K562 (cell line): ENCODE data around the gene CHM.

Source experiments
- HNRNPL ChIP-seq: fragments of 200-400 bp; formaldehyde crosslinking; IDR thresholded peaks from 2 replicates; pipeline ENCODE4 v1.6.1; 2017; ENCODE audit warnings: low read depth, mild to moderate bottlenecking, low read length
- TF ChIP-seq, protein P1 (sequence below): fragments of 250-450 bp; sonication (Bioruptor Pico); IDR thresholded peaks from 2 replicates; pipeline ENCODE4 v1.5.0; 2022; ENCODE audit warnings: mild to moderate bottlenecking

DNA sequence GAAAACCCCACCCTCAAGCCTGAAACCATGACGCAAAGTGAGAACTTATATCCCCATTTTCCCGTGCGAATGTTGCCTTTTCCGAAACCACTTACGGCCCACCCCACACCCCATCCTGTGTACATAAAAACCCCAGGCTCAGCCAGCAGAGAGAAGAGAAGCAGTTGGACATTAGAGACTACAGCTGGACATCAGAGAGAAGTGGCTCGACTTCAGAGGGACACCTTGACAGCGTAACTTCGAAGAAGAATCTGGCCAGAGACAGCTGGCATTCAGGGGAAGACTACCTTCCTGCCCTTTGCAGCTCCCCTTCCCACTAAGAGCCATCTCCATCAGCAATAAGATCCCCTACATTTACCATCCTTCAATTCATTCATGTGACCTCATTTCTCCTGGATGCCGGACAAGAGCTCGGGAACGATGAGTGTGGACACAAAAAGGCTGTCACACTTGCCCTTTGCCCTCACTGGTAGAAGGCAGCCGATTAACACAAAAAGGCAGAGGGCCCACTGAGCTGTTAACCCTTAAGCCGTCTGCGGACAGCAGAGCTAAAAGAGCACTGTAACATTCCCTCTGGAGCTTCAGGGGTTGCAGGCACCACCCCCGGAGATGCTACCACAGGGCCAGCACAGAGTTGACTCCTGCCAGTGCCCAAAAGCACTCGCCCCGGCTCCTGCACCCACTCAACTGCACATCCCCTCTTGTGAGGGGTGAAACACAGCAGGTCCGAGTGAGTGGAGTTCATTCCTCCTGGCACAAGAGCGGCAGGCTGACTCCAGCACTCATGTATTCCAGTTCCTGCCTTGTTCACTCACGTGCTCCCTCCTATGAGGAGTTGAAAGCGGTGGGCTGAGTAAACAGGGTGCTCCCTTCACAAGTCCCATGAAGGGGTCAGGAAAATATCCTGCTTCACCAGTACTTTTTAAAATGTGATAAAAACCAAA, 7.5 kb downstream of the CHM start:
- no peak for TF ChIP-seq HNRNPL
- TF ChIP-seq, protein P1, sequence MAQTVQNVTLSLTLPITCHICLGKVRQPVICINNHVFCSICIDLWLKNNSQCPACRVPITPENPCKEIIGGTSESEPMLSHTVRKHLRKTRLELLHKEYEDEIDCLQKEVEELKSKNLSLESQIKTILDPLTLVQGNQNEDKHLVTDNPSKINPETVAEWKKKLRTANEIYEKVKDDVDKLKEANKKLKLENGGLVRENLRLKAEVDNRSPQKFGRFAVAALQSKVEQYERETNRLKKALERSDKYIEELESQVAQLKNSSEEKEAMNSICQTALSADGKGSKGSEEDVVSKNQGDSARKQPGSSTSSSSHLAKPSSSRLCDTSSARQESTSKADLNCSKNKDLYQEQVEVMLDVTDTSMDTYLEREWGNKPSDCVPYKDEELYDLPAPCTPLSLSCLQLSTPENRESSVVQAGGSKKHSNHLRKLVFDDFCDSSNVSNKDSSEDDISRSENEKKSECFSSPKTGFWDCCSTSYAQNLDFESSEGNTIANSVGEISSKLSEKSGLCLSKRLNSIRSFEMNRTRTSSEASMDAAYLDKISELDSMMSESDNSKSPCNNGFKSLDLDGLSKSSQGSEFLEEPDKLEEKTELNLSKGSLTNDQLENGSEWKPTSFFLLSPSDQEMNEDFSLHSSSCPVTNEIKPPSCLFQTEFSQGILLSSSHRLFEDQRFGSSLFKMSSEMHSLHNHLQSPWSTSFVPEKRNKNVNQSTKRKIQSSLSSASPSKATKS: no peak
